ENCODE data around the gene APOA4.

The APOA4 gene

DNA sequence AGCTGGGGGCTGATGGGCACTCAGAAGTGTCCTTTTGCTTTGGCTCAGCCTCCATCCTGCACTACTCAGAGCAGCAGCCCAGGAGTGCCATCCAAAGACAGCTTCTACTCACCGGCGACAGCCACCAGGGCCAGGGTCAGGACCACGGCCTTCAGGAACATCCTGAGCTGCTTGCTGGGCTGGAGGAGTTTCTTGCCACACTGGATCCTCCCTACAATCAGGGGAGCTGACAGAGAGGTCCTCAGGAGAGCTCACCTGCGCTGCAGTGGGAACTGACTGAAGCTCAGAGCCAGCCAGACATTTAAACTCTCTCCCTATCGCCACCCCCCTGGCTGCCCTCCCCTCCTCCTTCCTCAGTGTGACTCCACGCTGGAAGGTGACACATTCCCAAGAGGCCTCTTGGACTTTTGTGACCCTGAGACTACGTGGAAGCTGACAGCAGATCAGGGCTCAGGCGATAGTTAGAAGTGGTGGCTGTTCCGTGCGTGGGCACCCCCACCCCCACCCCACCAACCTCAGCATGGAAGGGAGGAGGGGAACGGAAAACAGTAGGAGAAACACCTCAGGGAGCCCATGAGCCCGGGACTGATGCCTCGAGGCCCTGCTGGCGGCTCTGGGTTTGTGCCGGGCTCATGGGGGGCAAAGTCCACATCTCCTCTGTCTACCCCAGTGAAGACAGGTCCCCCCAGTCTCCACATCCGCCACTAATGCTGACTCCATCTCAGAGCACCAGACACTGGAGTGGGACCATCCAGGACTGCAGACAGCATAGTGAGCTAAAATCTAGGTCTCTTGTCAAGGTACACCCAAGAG is at the start of gene APOA4:
Gene APOA4, minus strand, starts transcription at position 274 of the 813 bp plus-strand sequence. Its CDS starts 113 bp downstream, at position 161.
- DNase-seq: no peak

DNA sequence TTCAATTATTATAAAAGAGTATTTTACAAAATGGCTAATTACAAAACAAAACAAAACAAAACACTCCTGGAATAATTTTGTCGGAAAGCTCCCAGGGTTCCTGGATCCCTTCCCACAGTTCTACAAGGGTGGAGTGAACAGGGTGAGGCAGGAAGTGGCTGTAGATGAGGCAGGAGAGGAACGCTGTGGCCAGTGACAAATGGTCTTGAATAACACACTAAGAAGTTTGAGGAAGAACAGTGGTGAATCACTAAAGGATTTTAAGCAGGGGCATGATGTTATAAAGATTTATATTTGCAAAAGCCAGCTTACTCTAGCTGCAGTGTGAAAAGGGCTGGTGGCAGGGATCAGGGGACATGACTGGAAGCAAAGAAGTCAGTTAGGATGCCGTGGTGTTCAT is 48.1 kb upstream of the APOA4 start:
- peak in 1 of 2 donors; percentile 31 for DNase-seq

DNA sequence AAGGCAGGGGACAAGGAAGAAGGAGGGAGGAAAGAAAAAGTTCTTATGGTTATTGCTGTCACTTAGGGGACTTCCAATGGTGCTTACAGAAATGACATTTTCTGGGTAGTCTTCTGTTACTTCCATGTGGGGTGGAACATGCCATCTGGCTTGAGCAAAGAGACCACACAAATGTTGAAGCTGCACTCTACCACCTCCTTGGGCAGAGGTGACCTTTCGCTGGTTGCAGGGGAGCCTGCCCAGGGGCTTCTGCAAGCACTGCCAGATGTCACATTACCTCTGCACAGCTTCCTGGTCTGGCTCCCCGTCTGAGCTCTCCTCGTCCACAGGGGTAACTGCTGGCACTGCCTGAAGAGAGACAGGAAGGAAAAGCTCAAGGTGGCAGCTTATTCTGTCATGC is 47.0 kb upstream of the APOA4 start:
- peak in 1 of 2 donors; percentile 93 for DNase-seq

DNA sequence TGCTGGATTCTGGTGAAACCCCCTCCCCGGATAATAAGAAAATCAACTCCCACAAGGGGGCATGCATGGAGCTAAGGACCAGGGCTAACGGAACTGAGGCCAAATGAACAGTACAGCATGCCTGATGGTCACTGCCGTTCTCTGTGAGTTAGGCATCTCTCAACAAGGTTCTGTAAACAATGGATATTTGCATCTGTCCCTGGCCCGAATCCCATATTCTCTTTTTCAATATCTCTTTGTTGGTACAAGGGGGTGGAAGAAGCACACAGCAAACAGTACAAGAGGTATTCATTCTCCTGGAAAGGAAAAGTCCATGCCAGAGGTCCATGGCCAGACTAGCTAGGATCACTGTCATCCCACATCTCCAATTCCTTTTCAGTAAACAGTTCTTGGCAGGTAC is 46.5 kb upstream of the APOA4 start:
- DNase-seq: no peak

DNA sequence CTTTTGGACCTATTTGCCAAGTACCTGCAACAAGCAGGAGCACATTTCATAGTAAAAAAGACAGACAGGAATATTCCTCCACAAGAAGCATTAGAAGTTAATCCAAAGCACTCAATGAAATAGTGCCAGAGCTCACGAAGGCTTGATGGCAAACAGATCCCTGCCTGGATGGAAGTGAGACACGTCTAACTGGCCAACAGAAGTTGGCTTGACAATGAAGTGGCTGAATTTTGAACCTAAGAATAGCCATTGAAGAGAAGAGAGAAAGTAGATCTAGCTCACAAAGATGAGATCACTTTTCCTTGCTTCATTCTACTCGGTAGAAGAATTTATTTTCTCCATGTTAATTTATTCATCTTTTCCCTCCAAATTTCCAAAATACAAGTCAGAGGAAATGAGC is 45.0 kb upstream of the APOA4 start:
- DNase-seq: no peak

DNA sequence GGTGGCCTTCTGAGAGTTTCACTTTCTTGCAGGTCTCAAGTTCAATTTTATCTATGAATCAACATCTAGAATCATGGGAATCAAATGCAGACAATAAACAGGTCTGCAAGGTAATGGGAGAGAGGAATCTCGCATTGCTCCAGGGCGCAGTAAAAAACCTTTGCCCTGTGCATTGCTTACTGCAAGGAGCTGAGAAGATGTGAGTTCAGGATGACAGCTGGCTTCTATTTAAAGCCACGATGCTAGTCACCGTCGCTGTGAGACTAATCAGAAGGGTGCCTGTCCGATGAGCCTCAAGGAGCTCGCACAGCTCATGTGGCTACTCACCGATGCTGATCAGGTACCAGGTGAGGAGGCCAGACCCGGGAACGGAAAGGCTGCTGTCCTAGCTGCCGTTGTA is 44.5 kb upstream of the APOA4 start:
- no peak for DNase-seq

DNA sequence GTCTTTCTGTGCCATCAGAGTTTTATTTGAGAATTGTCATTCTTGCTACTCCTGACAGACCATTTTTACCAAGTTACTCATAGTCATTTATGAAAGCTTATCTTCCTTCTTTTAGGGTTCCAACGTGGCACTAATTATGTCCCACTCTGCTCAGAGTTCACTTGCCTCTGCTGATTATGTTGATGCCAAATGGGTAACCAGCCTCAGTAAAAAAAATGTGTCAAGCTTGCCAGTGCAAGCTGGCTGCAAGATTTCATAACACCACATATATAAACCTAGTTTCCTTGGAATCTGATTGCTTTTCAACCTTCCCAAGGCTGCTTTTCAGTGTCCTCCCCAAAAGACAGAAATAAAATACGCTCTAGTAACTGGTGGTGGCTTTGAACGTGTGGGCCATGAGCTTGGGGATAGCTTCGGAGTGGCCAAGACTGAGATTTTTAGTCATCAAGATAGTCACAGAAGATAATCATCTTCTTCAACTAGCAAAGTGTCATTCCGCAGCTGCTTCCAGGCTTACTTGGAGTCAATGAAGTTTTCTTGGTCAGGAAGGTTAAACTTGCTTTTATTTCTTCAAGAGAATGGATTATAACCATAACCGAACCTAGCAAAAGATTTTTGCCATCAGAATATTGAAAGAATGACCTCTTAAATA is 43.8 kb upstream of the APOA4 start:
- DNase-seq: no peak

DNA sequence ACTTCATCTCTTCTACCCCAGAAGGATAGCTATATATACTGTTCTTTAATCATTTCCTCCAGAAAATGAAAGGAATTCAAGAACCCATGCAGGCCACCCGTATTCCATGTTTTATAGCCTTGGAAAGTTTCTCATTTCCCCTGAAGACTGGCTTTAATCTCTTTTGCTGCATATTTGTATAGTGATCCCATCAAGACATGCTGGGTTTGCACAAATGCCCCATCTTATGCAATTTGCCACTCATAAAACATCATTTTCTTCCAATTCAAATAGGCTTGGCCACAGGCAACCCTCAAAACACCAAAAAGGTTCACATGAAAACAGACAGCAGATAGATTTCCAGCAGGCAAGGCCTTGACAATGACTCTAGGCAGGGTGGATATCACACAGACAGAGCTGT is 42.6 kb upstream of the APOA4 start:
- DNase-seq: no peak

DNA sequence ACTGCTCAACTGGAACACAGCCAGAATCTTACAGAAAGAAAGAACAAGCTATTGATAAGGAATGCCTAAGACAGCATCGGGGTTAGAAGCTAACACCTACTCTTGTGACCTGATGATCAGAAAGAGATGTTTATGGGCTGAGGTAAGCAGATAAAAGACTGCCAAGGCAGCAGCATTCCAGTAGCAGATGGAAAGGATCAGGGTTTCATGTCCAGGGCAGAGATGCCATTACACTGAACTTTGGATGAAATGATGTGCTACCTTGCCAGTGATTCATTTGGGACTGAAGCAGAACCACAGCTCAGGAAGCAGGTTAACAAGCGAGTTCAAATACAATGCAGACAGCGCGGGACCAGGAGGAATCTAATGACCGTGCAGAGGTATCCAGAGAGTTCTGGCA is 41.4 kb upstream of the APOA4 start:
- DNase-seq: no peak

DNA sequence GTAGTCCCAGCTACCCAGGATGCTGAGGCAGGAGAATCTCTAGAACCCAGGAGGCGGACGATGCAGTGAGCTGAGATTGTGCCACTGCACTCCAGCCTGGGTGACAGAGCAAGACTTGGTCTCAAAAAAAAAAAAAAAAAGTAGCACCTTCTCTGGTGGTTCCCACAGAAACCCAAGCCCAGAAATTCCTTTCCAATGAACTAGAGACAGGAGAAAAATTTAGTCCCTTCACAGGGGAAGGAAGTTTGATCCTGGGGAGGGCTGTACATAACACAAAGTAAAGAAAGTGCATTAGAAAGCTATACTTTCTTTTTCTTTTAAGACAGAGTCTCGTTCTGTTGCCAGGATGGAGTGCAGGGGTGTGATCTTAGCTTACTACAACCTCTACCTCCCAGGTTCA is 39.8 kb upstream of the APOA4 start:
- DNase-seq: no peak

DNA sequence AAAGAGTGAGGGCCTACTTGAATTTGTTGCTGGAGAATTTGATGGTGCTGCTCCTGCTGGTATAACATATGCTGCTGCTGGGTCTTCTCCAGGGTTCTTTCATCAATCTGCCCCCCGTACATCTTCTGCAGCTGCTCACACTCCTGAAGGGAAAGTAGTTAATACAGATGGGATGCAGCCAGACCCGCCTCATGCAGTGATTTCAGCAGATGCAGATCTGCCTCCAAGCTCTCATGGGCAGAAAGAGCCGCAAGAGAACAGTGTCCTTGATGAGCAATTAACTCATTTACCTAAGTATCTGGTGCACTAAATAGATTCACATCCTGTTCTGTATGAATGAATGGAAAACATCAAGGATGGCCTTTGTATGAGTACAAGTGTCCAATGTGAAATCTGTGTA is 39.1 kb upstream of the APOA4 start:
- DNase-seq: no peak

DNA sequence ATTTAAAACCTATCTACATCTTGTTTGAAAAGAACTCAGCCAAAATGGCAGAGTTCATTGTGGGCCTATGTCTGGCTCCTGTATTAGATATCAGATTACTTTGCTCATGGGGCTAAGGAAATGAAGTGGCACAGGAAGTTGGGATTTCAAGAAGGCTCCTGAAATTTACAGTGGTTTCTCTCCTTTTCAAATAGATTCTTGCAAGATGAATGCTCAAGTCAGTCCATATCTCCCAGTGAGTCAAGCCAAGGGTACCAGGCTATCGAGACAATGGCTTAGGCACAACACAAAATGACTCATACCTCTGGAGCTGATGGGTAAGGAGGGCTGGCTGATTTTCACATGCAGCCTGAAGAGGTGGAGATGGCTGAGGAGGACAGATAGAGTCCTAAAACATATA is 38.4 kb upstream of the APOA4 start:
- no peak for DNase-seq

DNA sequence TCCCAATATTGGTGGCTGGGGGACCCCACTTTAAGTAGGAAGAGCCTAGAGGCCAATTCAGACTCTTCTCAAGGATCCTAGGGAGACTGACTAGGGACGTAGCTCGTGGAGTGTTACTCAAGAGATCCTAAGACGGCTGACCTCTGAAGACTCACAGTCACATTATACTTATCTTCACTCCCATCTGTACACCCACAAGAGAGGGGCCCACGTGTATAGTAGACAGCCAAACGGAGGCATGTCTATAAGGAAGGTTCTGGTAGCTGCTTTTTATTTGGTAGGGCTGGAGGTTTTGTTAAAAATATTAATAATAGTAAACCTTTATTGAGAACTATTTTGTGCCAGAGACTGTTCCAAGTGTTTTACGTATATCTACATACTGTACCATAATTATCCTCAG is 37.2 kb upstream of the APOA4 start:
- no peak for DNase-seq

DNA sequence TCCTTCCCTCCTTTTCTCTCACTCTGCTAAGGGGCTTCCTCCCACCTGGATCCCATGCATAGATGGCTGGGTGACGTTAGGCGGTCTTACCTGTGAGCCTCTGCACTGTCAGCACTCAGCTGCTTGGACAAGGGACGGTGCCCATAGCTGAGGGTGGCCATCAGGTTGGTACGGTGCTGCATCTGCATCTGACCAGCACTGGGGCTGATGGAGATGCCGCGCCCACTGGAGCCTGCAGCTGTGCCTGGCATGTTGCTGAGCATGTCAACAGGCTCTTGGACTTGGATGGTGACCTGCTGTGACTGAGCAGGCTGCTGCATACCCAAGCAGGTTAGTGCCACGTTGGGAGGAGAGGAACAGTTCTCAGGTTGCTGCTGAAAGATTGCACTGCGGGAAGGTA is 36.1 kb upstream of the APOA4 start:
- DNase-seq: no peak

DNA sequence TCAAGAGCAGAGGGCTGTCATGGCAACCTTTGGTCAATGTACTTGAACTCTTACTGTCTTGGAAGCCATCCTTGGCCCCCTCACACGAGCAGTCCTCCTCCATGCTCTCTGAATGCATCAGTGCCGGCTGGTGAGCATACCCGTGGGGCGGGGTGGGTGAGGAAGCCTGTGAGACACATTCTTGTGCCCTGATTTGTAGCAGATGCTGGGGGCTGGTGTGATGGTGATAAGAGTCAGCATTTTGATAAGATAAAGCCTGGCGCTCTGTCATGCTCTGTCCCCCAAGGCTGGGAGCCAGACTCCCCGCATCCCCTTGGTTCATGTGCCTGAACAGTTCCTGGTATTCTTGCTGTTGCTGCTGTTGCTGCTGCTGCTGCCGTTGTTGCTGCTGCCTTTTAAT is 34.8 kb upstream of the APOA4 start:
- DNase-seq: no peak

DNA sequence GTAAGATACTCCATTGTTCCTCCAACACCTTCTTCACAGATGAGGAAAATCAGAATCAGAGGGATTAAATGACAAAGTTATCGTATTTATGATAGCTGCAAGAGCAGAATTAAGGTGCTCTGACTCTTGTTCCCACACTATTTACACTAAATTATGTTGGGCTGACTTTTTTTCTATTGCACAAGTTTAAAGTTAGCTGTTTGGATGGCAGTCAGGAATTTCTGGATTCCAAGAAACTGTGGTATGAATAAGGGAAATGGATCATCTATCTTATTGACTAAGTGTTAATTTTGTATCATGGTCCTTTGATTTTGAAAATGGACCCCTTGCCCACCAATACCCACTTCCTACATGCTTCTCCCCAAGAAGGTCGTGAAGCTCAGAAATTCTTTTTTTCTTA is 34.2 kb upstream of the APOA4 start:
- no peak for DNase-seq

DNA sequence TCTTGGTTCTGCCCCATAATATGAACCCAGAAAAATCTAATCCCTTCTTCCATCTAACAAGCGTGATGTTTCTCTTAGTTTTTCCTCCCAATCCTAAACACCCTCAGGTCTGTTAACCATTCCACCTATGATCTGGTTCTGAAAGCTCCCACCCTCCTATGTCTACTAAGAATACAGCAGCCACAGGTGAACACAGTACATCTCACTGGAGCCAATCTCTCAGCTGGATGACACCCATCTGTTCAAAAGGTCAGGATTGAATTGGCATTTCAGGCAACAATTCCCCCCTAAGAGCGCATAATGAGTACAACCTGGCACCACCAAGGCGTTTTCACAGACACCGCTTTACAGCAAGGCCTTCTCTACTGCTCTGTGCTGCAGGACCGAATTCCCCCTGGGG is 33.3 kb upstream of the APOA4 start:
- no peak for DNase-seq

DNA sequence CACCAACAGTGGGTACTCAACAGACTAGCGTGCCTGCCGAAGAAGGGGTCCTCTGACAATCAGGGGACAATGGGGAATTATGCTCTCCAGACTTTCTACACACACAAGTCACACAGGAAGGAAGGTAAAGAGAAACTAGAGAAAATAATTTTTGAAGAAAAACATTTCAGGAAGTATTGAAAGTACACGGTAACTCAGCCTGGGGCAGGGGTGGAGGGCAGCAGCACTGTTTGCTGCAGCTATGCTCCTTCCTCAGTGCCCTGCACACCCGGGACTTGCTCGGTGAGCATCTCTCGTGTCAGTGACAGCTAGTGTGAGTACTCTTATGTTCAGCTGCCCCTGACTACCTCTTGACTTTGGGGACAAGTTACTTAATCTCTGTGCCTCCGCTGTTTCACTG is 32.3 kb upstream of the APOA4 start:
- DNase-seq: no peak

DNA sequence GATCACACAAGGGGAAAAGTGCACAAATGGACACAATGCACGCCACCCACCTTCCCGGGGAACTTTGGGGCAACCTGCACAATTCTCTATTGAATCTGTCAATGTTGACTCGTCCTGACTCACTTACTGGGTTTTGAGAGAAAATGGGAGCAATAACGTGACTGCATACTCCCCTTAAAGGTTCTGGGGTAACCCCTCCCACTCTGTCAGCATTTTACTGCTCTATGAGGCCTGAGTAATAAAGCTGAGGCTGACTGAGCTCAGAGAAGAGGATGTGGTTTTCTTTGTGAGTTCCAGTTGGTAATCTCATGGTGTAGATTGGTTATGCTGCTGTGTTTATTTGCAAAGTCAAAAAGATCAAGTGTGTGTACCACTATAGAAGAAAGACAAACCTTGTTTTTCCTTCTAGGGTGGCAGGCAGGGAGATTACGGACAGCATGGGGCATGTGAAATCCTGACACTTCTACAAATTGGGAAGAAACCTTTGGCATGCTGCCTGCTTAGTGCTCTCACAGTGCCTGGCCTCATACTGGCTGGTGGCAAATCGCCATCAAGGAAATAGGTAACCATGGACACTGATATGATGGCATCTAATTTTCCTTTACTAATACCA is 30.5 kb upstream of the APOA4 start:
- peak; percentile 22 to 96 for DNase-seq

DNA sequence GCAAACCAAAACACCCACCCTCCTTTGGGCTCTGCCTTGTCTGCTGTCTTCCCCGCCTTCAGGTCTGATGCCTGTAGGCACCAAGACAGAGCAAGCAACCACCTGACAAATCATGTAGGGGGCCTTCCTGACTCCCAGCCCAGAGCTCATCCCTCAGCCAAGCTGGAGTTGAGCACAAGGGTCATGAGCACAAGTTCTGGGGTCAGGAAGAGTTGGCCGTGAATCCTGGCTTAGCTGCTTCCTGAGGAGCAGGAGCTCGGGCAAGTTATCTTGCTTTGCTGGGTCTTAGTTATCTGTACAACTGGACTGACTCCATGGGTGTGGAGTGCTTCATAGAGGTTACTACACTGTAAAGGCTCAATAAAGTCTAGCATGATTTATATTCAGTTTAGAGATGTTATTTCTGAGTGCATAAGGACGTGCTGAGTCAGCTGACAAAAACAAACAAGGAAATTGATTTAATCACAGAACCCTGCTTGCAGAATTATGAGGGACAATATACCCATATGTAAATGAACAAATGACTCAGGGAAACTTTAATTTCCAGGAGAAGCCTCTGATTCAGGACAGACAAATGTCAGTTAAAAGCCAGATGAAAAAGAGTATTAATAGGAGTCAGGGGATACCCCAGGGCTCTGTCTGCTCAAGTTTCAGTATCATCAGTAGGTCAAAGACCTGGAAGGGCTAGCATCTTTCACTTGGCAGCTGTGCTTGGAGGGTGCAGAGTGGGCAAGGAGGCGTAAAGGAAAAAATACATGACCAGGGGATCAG is 29.3 kb upstream of the APOA4 start:
- no peak for DNase-seq

DNA sequence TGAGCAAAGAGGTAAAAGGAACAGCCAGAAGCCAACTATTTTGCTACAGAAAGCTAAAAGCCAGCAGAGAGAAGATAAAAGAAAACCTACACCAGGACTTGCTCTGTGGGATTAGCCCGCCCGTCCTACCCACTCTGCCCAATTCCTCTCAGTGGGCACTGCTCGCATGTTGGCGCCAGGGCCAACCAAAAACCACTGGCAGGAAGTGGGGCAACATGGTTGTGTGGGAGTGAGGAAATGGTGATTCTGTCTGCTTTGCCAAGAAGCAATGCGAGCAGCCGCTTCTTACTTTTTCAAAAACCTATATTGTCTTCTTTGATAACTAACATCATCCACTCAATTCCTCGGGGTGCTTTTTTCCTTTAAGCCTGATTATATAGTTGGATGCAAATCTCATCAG is 28.5 kb upstream of the APOA4 start:
- peak in 1 of 2 donors; percentile 88 for DNase-seq

DNA sequence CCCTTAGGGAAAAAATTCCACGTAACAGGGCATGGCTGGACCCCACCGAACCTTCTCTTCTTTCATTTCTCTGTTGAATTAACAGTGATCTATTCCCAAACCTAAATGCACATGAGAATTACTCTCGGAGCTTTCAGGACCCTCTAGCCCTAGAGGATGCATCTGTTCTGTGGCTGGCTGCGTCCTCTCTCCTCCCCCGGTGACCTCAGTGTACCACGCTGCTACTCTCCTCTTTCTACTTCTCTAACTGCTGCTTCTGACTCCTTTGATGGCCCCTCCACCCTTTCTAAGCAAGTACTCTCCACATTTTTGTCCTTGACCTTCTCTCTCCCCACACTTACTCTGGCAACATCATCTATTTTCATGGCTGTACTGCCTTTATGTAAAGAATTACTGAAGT is 26.4 kb upstream of the APOA4 start:
- peak in 1 of 2 donors; percentile 94 for DNase-seq

DNA sequence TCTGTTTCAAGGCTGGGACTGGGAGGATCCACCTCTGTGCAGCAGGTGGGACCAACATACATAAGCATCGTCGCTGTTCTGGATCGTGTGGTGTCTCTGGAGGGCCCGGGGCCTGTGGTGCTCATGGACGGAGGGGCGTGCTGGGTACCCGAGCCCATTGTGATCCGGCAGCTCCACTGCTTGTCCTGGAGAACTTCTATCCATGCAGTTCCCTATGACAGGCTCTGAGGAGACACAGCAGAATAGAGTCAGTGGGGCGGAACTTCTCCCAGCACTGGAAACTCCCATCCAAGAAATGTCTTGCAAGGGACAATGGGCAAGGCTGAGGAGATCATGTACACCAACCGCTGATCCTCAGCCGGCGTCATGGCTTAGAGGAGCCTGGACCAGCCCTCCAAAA is 26.0 kb upstream of the APOA4 start:
- DNase-seq: no peak

DNA sequence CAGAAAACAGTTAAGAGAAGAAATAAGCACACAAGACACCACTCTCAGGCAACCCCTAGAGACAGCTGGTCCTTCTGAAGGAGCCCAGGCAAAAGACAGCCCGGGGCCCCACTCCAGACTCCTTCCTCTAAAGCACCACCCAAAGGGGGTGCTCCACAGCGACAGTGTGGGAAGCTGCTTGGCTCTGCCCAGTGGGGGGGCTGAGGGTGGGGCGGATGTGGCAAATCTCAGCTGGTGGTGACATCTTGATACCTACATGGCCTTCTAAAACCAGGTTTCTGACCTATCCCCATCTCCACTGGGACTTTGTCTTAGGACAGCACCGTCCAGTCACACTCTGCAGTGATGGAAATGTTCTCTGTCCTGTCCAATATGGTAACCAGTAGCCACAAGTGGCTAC is 24.5 kb upstream of the APOA4 start:
- no peak for DNase-seq

All from bone marrow (tissue), 2 donors.